ENCODE data around the gene HBG1. TPM values are rescaled to one million over a fixed set of nuclear protein-coding genes. Genes with fewer than 3 reads are reported as not detected.

HBG1 gene
- total RNA-seq, 1 experiment from 2014 or later, result not detected

- Histone ChIP-seq H3K79me2 (ENCODE audit: insufficient read depth, low read length) (no peaks in the 10 kb centered on the region), H3K4me1 (ENCODE audit: insufficient read depth, low read length) (no peaks in the 10 kb centered on the region), H3K23me2 (ENCODE audit: insufficient read length, low read depth, low read length, poor library complexity, severe bottlenecking) (no peaks in the 10 kb centered on the region), H3K79me1 (ENCODE audit: insufficient read depth, low read depth, low read length, poor library complexity, severe bottlenecking) (no peaks in the 10 kb centered on the region), H3K27me3 (ENCODE audit: insufficient read depth, low read length) (no peaks in the 10 kb centered on the region), H2BK5ac (ENCODE audit: insufficient read length, low read length) (no peak overlapping the region), H4K91ac (ENCODE audit: insufficient read length, low read depth, low read length) (no peak overlapping the region), H3K27ac (ENCODE audit: insufficient read length, low read depth, low read length) (no peak overlapping the region), H2BK12ac (ENCODE audit: insufficient read length, low read depth, low read length) (no peak overlapping the region), H2BK20ac (ENCODE audit: low read depth, low read length, poor library complexity, severe bottlenecking) (no peak overlapping the region), H3K4ac (ENCODE audit: low read depth, low read length) (no peak overlapping the region), H4K8ac (replicated peaks; ENCODE audit: insufficient read length, low read depth, low read length) (no peak overlapping the region), H2AK5ac (ENCODE audit: insufficient read length, low read length) (no peak overlapping the region), H2BK15ac (ENCODE audit: low read depth, low read length) (no peak overlapping the region), H3K56ac (ENCODE audit: insufficient read length, low read depth, low read length) (no peak overlapping the region), H3T11ph (ENCODE audit: low read length) (no peak overlapping the region), H3K9ac (ENCODE audit: extremely low read depth, insufficient read length, low read length) (no peak overlapping the region), H4K20me1 (ENCODE audit: control insufficient read depth, insufficient read depth, insufficient read length) (no peaks in the 10 kb centered on the region), H3K9me3 (ENCODE audit: control insufficient read depth, low read depth, low read length) (no peaks in the 10 kb centered on the region), H3K23ac (ENCODE audit: insufficient read length, low read depth, low read length) (no peak overlapping the region), H2AFZ (ENCODE audit: low read length) (no peak overlapping the region), H4K5ac (ENCODE audit: insufficient read length, low read depth, low read length) (no peak overlapping the region), H3K18ac (ENCODE audit: insufficient read length, low read depth, low read length) (no peak overlapping the region), H3K4me2 (ENCODE audit: insufficient read depth, insufficient read length, low read length) (no peak overlapping the region), H2BK120ac (ENCODE audit: low read depth, low read length, poor library complexity, severe bottlenecking) (no peak overlapping the region), H3K14ac (ENCODE audit: insufficient read depth, low read length) (no peak overlapping the region)
- Mint-ChIP-seq H3K9me3 (no peaks in the 10 kb centered on the region), H3K27me3 (ENCODE audit: low read depth) (no peaks in the 10 kb centered on the region), H3K4me1 (peaks cover 10 to 13% of the 10 kb centered on the region in 2 experiments), H3K4me3 (no peak overlapping the region), H3K27ac (no peak overlapping the region), H3K36me3 (ENCODE audit: insufficient read depth in 1 of 3, low read depth in 3 of 3) (no peaks in the 10 kb centered on the region)
- no peak for DNase-seq
- WGBS (ENCODE audit: extremely low coverage, insufficient read length, low lambda C conversion rate), result no CpG with 5 or more reads among the region's 1 CpG
- no peak for TF ChIP-seq CTCF (conservative IDR thresholded peaks at IDR 0.05)
Observed at GRCh38 chr11:5277807-5278382, 28.2 kb upstream of the HBG1 start.
